GM12878 (cell line): Measurements from ENCODE around the gene ROR2. TPM values are rescaled to one million over a fixed set of nuclear protein-coding genes. Genes with fewer than 3 reads are reported as not detected.

ENCODE experiments used
- ATAC-seq: fragments of 200-7000 bp; cut with Tn5 transposase; 3 replicates; pipeline ENCODE4 v1.9.1; 2020; ENCODE audit warnings: mild to moderate bottlenecking, moderate library complexity
- BruUV-seq: library from RNA; stranded (reverse); fragments of 400-500 nt; replicated peaks from 2 replicates; lab custom pipeline; 2021; lab: Mats Ljungman, UMichigan
- CTCF ChIA-PET: fragments of 300-600 bp; sonication (Branson Sonifier 250); formaldehyde crosslinking; extraction: SDS; loops from one replicate; lab custom pipeline; 2021; ENCODE audit warnings: inconsistent platforms; lab: Yijun Ruan, JAX
- POLR2A ChIA-PET: fragments of 350-600 bp; formaldehyde crosslinking; extraction: SDS; loops from one replicate; lab custom pipeline; 2021; ENCODE audit warnings: inconsistent platforms; lab: Charles Lee
- RAD21 ChIA-PET: fragments of 300-600 bp; sonication (Branson Sonifier 250); formaldehyde crosslinking; loops from one replicate; lab custom pipeline; 2023; ENCODE audit warnings: antibody characterized with exemption; ENCODE audit not compliant: unreplicated experiment; lab: Charles Lee
- SMC1A ChIA-PET: fragments of 300-600 bp; sonication (Branson Sonifier 250); formaldehyde crosslinking; loops from one replicate; lab custom pipeline; 2023; ENCODE audit not compliant: unreplicated experiment, uncharacterized antibody; lab: Charles Lee
- DNase-seq: peaks from one replicate; pipeline ENCODE4 v3.0.0-alpha.2; 2011; ENCODE audit warnings: low read depth, low spot score
- FAIRE-seq: peaks from 3 replicates; lab custom pipeline; 2011; peaks lifted over from hg19 to GRCh38; lab: Jason Lieb, UNC
- H2AFZ ChIP-seq: 2 replicates; pipeline ENCODE4 v1.6.0; 2011; ENCODE audit warnings: low read depth, low read length, control low read depth; ENCODE audit not compliant: control insufficient read depth
- H3K27ac ChIP-seq: 2 replicates; pipeline ENCODE4 v1.5.1; 2011; ENCODE audit warnings: control low read depth; ENCODE audit not compliant: control insufficient read depth, insufficient read depth
- H3K27me3 ChIP-seq, 2 experiments: replicated peaks in 1 of 2; 2 replicates each; pipeline versions ENCODE4 v1.6.0 to v1.6.1; 2011; ENCODE audit warnings: low read length in 1 of 2; ENCODE audit not compliant: control insufficient read depth in 2 of 2, insufficient read depth in 2 of 2
- H3K36me3 ChIP-seq, 2 experiments: 2 replicates each; pipeline ENCODE4 v1.5.1; 2011; ENCODE audit warnings: low read length in 1 of 2; ENCODE audit not compliant: control insufficient read depth in 2 of 2, insufficient read depth in 2 of 2
- H3K4me1 ChIP-seq: 2 replicates; pipeline ENCODE4 v1.6.1; 2011; ENCODE audit warnings: mild to moderate bottlenecking, low read length, moderate library complexity, mixed read lengths; ENCODE audit not compliant: control insufficient read depth, insufficient read depth
- H3K4me2 ChIP-seq: 2 replicates; pipeline ENCODE4 v1.6.0; 2011; ENCODE audit warnings: control low read depth; ENCODE audit not compliant: control insufficient read depth, insufficient read depth
- H3K4me3 ChIP-seq: fragments of 200-600 bp; sonication (generic); 2 replicates; pipeline ENCODE4 v1.5.1; 2016
- H3K79me2 ChIP-seq: 2 replicates; pipeline ENCODE4 v1.6.0; 2011; ENCODE audit warnings: low read length; ENCODE audit not compliant: control insufficient read depth, insufficient read depth
- H3K9ac ChIP-seq: 2 replicates; pipeline ENCODE4 v1.8.0; 2011; ENCODE audit warnings: low read length, control low read depth, mixed read lengths; ENCODE audit not compliant: control insufficient read depth, insufficient read depth
- H3K9me3 ChIP-seq: replicated peaks from 3 replicates; pipeline ENCODE4 v1.5.1; 2011; ENCODE audit warnings: mild to moderate bottlenecking, low read length; ENCODE audit not compliant: control insufficient read depth, insufficient read depth
- H4K20me1 ChIP-seq: 2 replicates; pipeline ENCODE4 v1.6.0; 2011; ENCODE audit not compliant: control insufficient read depth, insufficient read depth
- BMI1 ChIP-seq: fragments of 450-650 bp; IDR thresholded peaks from 2 replicates; pipeline ENCODE4 v1.6.1; 2016; ENCODE audit warnings: mild to moderate bottlenecking, moderate library complexity, borderline replicate concordance
- MTA2 ChIP-seq: fragments of 450-650 bp; IDR thresholded peaks from 2 replicates; pipeline ENCODE4 v1.6.1; 2016; ENCODE audit warnings: low read depth, mild to moderate bottlenecking, moderate library complexity
- MYB ChIP-seq: fragments of 150-350 bp; IDR thresholded peaks from 2 replicates; pipeline ENCODE4 v1.6.1; 2014; ENCODE audit warnings: mild to moderate bottlenecking, low read depth, low read length, borderline replicate concordance
- POU2F2 ChIP-seq: IDR thresholded peaks from 3 replicates; pipeline ENCODE4 v1.6.1; 2011; ENCODE audit warnings: low read depth, mild to moderate bottlenecking, low read length, borderline replicate concordance
- SREBF2 ChIP-seq: IDR thresholded peaks from 2 replicates; pipeline ENCODE4 v1.6.1; 2012; ENCODE audit warnings: mild to moderate bottlenecking, low read length
- SUPT20H ChIP-seq: IDR thresholded peaks from 2 replicates; pipeline ENCODE4 v1.6.1; 2011; ENCODE audit warnings: low read depth, mild to moderate bottlenecking, low read length, moderate library complexity, borderline replicate concordance; ENCODE audit not compliant: control insufficient read depth
- WRNIP1 ChIP-seq: IDR thresholded peaks from 2 replicates; pipeline ENCODE4 v1.6.1; 2011; ENCODE audit warnings: low read depth, low read length, improper control_type of control experiment, borderline replicate concordance
- WGBS: methylation state at CpG from one replicate; pipeline ENCODE4 v1.1.6; 2016; ENCODE audit warnings: low lambda C conversion rate; ENCODE audit not compliant: insufficient replicate concordance, insufficient coverage; ENCODE audit errors: missing lambda C conversion rate; 5-methylcytosine and 5-hydroxymethylcytosine counted together
- in situ Hi-C: fragments of 300-500 bp; cut with MboI; formaldehyde crosslinking; loops from 9 replicates; pipeline ENCODE4 v1.14.3; 2018; ENCODE audit warnings: mixed read lengths
- intact Hi-C: fragments of 100-400 bp; cut with micrococcal nuclease; formaldehyde crosslinking; loops from one replicate; pipeline ENCODE4 v1.14.2; 2022; ENCODE audit not compliant: unreplicated experiment
- polyA plus RNA-seq, 11 experiments: library from polyadenylated mRNA; depleted of rRNA in 4 of 11; unstranded in 6 of 11; stranded (reverse) in 5 of 11; fragments of >200 nt; fragmentation: Nextera tagmentation in 4 of 11; fragmentation: Illumina TruSeq in 1 of 11; extraction: Ambion mirVana in 4 of 11; extraction: Trizol in 1 of 11; gene quantifications; 1 replicate in 1 of 11; 2 replicates in 10 of 11; pipeline versions ENCODE4 v1.2.1 to v1.2.3, GENCODE V29; 2011 to 2016; ENCODE audit warnings: inconsistent platforms in 2 of 11, missing spikeins in 2 of 11, low read depth in 1 of 11
- total RNA-seq, 4 experiments: library from RNA; depleted of rRNA in 3 of 4; stranded (reverse); fragments of >200 nt in 3 of 4; fragmentation: Illumina TruSeq in 1 of 4; extraction: Trizol in 1 of 4; gene quantifications; 2 replicates each; pipeline versions ENCODE4 v1.2.1 to v1.2.3, GENCODE V29; 2013 to 2021
- TF ChIP-seq, protein P1 (sequence below): fragments of 450-650 bp; formaldehyde crosslinking; IDR thresholded peaks from 2 replicates; pipeline ENCODE4 v1.5.0; 2022; ENCODE audit warnings: mild to moderate bottlenecking, missing genetic modification characterization
- TF ChIP-seq, protein P2 (sequence below): fragments of 450-650 bp; IDR thresholded peaks from 2 replicates; pipeline ENCODE4 v1.6.1; 2017; ENCODE audit warnings: mild to moderate bottlenecking, moderate library complexity

The ROR2 gene
- total and polyA plus RNA-seq, 10 of the 15 experiments (the other 5 are each of a cell fraction or from before 2014, with no cell fraction given) = 0.03 to 0.05 TPM; not detected in 8

DNA sequence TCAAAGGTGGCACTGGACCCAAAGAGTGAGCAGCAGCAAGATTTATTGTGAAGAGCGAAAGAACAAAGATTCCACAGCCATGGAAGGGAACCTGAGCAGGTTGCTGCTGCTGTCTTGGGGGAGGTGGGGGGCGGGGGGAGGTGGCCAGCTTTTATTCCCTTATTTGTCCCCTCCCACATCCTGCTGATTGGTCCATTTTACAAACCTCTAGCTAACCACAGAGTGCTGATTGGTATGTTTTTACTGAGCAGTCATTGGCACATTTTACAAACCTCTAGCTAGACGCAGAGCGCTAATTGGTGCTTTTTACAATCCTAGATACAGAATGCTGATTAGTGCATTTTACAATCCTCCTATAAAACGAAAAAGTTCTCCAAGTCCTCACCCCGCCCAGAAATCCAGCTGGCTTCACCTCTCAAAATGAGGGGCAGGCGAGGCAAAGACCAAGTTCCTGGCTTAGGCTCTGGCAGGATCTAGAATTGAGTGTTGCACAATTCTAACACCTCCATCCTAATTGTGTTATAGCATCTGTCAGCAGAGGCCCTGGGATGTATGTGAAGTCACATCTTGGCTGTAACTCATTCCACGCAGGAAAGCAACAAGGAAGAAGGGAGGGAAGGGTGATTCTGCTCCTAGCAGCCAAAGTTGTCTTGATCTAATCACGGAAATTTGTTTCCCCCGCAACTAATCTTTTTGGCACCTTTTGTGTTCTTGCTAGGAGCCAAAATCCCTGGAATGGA is 34.3 kb downstream of the ROR2 start:
- H4K20me1 ChIP-seq = no peaks in the 10 kb centered on the region
- H3K27ac ChIP-seq = no peak overlapping the region
- no peak for DNase-seq
- no peak for TF ChIP-seq SREBF2
- TF ChIP-seq MTA2 = no peak
- no peak for TF ChIP-seq WRNIP1
- TF ChIP-seq MYB = no peak
- no peak for TF ChIP-seq SUPT20H
- no peaks in the 10 kb centered on the region for H3K4me1 ChIP-seq
- CTCF ChIA-PET = interaction anchor here (2.0 kb wide), 1 partner anchor 39 kb away, joined by 8 read pairs; no protein-coding TSS in a partner anchor
- no peak overlapping the region for H3K9ac ChIP-seq
- POLR2A ChIA-PET = no interaction called here
- no peaks in the 10 kb centered on the region for H3K36me3 ChIP-seq
- no peaks in the 10 kb centered on the region for H3K27me3 ChIP-seq
- H3K4me3 ChIP-seq = no peak overlapping the region
- no peak for ATAC-seq
- no TSS peak for BruUV-seq
- 52% methylated on average over 9 of the region's 10 CpGs for WGBS
- intact Hi-C loops = no loop called here
- no peaks in the 10 kb centered on the region; the same call in 2 of the 3 replicates for H3K9me3 ChIP-seq
- in situ Hi-C loops = no loop called here
- no peak for FAIRE-seq
- RAD21 ChIA-PET = no interaction called here
- H3K79me2 ChIP-seq = no peaks in the 10 kb centered on the region
- SMC1A ChIA-PET = no interaction called here
- H2AFZ ChIP-seq = no peak overlapping the region
- no peak overlapping the region for H3K4me2 ChIP-seq

DNA sequence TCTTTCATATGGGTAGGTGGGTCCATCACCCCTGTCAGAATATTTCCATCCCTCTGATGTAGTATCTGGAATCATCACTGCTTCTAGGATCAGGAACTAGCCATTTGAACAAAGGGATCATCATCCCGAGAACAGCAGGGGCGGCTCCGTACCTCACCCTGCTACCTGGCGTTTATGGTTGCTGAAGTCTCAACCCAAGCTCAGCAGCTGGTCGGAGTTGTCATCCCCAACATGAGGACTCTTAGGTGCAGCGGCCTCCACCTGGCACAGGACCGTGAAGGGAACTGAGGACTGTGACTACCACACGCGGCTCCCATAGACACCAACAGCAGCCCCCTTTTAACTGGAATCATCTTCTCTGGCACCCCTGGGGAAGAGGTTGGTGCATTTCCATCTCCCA is 35.1 kb downstream of the ROR2 start:
- FAIRE-seq (no peak), DNase-seq (no peak), ATAC-seq (no peak)
- in situ Hi-C loops = no loop called here
- no peaks in the 10 kb centered on the region for H3K79me2 ChIP-seq
- BruUV-seq = no TSS peak
- H3K4me1 ChIP-seq = no peaks in the 10 kb centered on the region
- ChIA-PET CTCF (interaction anchor here (2.0 kb wide), 1 partner anchor 39 kb away, joined by 8 read pairs; no protein-coding TSS in a partner anchor), POLR2A (no interaction called here), RAD21 (no interaction called here), SMC1A (no interaction called here)
- WGBS = 62% methylated on average over 9 of the region's 9 CpGs
- no peak overlapping the region for H2AFZ ChIP-seq
- no peak overlapping the region for H3K9ac ChIP-seq
- intact Hi-C loops = no loop called here
- H3K27me3 ChIP-seq = no peaks in the 10 kb centered on the region
- no peak overlapping the region for H3K4me3 ChIP-seq
- H3K27ac ChIP-seq = no peak overlapping the region
- H3K36me3 ChIP-seq = no peaks in the 10 kb centered on the region
- H3K9me3 ChIP-seq = no peaks in the 10 kb centered on the region; the same call in 2 of the 3 replicates
- H4K20me1 ChIP-seq = no peaks in the 10 kb centered on the region
- no peak overlapping the region for H3K4me2 ChIP-seq
- TF ChIP-seq, protein P1, sequence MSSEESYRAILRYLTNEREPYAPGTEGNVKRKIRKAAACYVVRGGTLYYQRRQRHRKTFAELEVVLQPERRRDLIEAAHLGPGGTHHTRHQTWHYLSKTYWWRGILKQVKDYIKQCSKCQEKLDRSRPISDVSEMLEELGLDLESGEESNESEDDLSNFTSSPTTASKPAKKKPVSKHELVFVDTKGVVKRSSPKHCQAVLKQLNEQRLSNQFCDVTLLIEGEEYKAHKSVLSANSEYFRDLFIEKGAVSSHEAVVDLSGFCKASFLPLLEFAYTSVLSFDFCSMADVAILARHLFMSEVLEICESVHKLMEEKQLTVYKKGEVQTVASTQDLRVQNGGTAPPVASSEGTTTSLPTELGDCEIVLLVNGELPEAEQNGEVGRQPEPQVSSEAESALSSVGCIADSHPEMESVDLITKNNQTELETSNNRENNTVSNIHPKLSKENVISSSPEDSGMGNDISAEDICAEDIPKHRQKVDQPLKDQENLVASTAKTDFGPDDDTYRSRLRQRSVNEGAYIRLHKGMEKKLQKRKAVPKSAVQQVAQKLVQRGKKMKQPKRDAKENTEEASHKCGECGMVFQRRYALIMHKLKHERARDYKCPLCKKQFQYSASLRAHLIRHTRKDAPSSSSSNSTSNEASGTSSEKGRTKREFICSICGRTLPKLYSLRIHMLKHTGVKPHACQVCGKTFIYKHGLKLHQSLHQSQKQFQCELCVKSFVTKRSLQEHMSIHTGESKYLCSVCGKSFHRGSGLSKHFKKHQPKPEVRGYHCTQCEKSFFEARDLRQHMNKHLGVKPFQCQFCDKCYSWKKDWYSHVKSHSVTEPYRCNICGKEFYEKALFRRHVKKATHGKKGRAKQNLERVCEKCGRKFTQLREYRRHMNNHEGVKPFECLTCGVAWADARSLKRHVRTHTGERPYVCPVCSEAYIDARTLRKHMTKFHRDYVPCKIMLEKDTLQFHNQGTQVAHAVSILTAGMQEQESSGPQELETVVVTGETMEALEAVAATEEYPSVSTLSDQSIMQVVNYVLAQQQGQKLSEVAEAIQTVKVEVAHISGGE = no peak
- TF ChIP-seq POU2F2 (no peak), BMI1 (no peak)
- TF ChIP-seq, protein P2, sequence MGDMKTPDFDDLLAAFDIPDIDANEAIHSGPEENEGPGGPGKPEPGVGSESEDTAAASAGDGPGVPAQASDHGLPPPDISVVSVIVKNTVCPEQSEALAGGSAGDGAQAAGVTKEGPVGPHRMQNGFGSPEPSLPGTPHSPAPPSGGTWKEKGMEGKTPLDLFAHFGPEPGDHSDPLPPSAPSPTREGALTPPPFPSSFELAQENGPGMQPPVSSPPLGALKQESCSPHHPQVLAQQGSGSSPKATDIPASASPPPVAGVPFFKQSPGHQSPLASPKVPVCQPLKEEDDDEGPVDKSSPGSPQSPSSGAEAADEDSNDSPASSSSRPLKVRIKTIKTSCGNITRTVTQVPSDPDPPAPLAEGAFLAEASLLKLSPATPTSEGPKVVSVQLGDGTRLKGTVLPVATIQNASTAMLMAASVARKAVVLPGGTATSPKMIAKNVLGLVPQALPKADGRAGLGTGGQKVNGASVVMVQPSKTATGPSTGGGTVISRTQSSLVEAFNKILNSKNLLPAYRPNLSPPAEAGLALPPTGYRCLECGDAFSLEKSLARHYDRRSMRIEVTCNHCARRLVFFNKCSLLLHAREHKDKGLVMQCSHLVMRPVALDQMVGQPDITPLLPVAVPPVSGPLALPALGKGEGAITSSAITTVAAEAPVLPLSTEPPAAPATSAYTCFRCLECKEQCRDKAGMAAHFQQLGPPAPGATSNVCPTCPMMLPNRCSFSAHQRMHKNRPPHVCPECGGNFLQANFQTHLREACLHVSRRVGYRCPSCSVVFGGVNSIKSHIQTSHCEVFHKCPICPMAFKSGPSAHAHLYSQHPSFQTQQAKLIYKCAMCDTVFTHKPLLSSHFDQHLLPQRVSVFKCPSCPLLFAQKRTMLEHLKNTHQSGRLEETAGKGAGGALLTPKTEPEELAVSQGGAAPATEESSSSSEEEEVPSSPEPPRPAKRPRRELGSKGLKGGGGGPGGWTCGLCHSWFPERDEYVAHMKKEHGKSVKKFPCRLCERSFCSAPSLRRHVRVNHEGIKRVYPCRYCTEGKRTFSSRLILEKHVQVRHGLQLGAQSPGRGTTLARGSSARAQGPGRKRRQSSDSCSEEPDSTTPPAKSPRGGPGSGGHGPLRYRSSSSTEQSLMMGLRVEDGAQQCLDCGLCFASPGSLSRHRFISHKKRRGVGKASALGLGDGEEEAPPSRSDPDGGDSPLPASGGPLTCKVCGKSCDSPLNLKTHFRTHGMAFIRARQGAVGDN = no peak
